GM23338 (cell line): ENCODE measurements around the gene RCSD1.

Experiments used
- CREB1 ChIP-seq: fragments of 250-450 bp; sonication (Bioruptor Pico); IDR thresholded peaks from 2 replicates; pipeline ENCODE4 v1.5.0; 2020; ENCODE audit warnings: low read depth, mild to moderate bottlenecking, moderate library complexity
- CTCF ChIP-seq, 2 experiments: fragments of 200-600 bp in 1 of 2; sonication (generic) in 1 of 2; conservative IDR thresholded peaks; 2 replicates each; pipeline versions ENCODE4 v1.5.1 to v1.6.1; 2016 to 2017; ENCODE audit warnings: antibody characterized with exemption in 2 of 2, low read depth in 2 of 2, mild to moderate bottlenecking in 2 of 2, moderate library complexity in 1 of 2
- ETS1 ChIP-seq: IDR thresholded peaks from 2 replicates; pipeline ENCODE4 v1.6.1; 2016; ENCODE audit warnings: antibody characterized with exemption
- EZH2 ChIP-seq: fragments of 200-600 bp; sonication (generic); IDR thresholded peaks from one replicate; pipeline ENCODE4 v1.8.0; 2017; ENCODE audit warnings: antibody characterized with exemption, mild to moderate bottlenecking, low read depth; ENCODE audit not compliant: unreplicated experiment
- POLR2AphosphoS5 ChIP-seq: IDR thresholded peaks from 2 replicates; pipeline ENCODE4 v1.6.1; 2016; ENCODE audit warnings: antibody characterized with exemption, low read depth

- no peak for TF ChIP-seq CTCF (conservative IDR thresholded peaks at IDR 0.05; ENCODE audit: low read depth in 2 of 2)
- no peak for TF ChIP-seq ETS1
- no peak for TF ChIP-seq CREB1
- TF ChIP-seq EZH2 = no peak
- TF ChIP-seq POLR2AphosphoS5 = no peak
These were observed 1.4 kb downstream of the RCSD1 start for GRCh38 chr1:167631386-167631935.
